Neural progenitor cell (in vitro differentiated cells): ENCODE data around the gene TSPAN18.

ENCODE experiments used
- CTCF ChIP-seq: fragments of 200-600 bp; sonication (generic); IDR thresholded peaks from 2 replicates; pipeline ENCODE4 v1.5.1; 2017; ENCODE audit warnings: antibody characterized with exemption, mild to moderate bottlenecking
- EZH2 ChIP-seq: fragments of 200-600 bp; sonication (generic); IDR thresholded peaks from 2 replicates; pipeline ENCODE4 v1.6.1; 2017; ENCODE audit warnings: antibody characterized with exemption, mild to moderate bottlenecking, moderate library complexity

- no peak for TF ChIP-seq EZH2
- TF ChIP-seq CTCF: no peak
Measured at GRCh38 chr11:44923806-44924205, 197.0 kb downstream of the TSPAN18 start.
